HepG2 (cell line): ENCODE measurements around the gene SSC4D. TPM values are rescaled to one million over a fixed set of nuclear protein-coding genes. Genes with fewer than 3 reads are reported as not detected.

Experiments
- BRCA1 ChIP-seq: sonication (generic); formaldehyde crosslinking; IDR thresholded peaks from 2 replicates; pipeline ENCODE4 v1.4.0; 2020; ENCODE audit warnings: missing genetic modification reagents
- BRD4 ChIP-seq: sonication (generic); formaldehyde crosslinking; IDR thresholded peaks from 2 replicates; pipeline ENCODE4 v1.4.0; 2020; ENCODE audit warnings: missing genetic modification reagents
- CTCF ChIP-seq: sonication (generic); formaldehyde crosslinking; IDR thresholded peaks from 2 replicates; pipeline ENCODE4 v1.5.0; 2020; ENCODE audit warnings: mild to moderate bottlenecking, missing genetic modification reagents, moderate library complexity
- GLMP ChIP-seq: sonication (generic); formaldehyde crosslinking; IDR thresholded peaks from 2 replicates; pipeline ENCODE4 v1.9.0; 2021; ENCODE audit warnings: missing genetic modification reagents, mild to moderate bottlenecking, borderline replicate concordance
- KDM4B ChIP-seq: sonication (generic); formaldehyde crosslinking; IDR thresholded peaks from 2 replicates; pipeline ENCODE4 v1.4.0; 2020; ENCODE audit warnings: missing genetic modification reagents
- PAXIP1 ChIP-seq: sonication (generic); formaldehyde crosslinking; conservative IDR thresholded peaks from 2 replicates; pipeline ENCODE4 v1.4.0; 2020; ENCODE audit warnings: mild to moderate bottlenecking, missing genetic modification reagents, moderate library complexity
- SMAD1 ChIP-seq: sonication (generic); formaldehyde crosslinking; IDR thresholded peaks from 2 replicates; pipeline ENCODE4 v1.4.0; 2020; ENCODE audit warnings: missing genetic modification reagents, low read depth, mild to moderate bottlenecking, borderline replicate concordance
- SP5 ChIP-seq: IDR thresholded peaks from 2 replicates; pipeline ENCODE4 v1.6.1; 2016; ENCODE audit warnings: low read depth, borderline replicate concordance
- TEF ChIP-seq: sonication (generic); formaldehyde crosslinking; IDR thresholded peaks from 2 replicates; pipeline ENCODE4 v1.5.0; 2020; ENCODE audit warnings: missing genetic modification reagents
- ZNF318 ChIP-seq: sonication (generic); formaldehyde crosslinking; IDR thresholded peaks from 2 replicates; pipeline ENCODE4 v1.4.0; 2020; ENCODE audit warnings: mild to moderate bottlenecking, missing genetic modification reagents
- ZNF331 ChIP-seq: sonication (generic); formaldehyde crosslinking; IDR thresholded peaks from 2 replicates; pipeline ENCODE4 v1.4.0; 2020; ENCODE audit warnings: missing genetic modification reagents
- ZNF350 ChIP-seq: sonication (generic); formaldehyde crosslinking; IDR thresholded peaks from 2 replicates; pipeline ENCODE4 v1.4.0; 2020; ENCODE audit warnings: mild to moderate bottlenecking, low read depth, missing genetic modification reagents, borderline replicate concordance
- ZSCAN21 ChIP-seq: sonication (generic); formaldehyde crosslinking; IDR thresholded peaks from 2 replicates; pipeline ENCODE4 v1.8.0; 2022; ENCODE audit warnings: mild to moderate bottlenecking, missing genetic modification reagents, moderate library complexity, borderline replicate concordance
- polyA plus RNA-seq, 8 experiments: library from polyadenylated mRNA; depleted of rRNA in 3 of 8; stranded (reverse) in 7 of 8; unstranded in 1 of 8; fragments of >200 nt; fragmentation: Illumina TruSeq in 4 of 8; extraction: Trizol in 4 of 8; gene quantifications; 2 replicates each; pipeline versions ENCODE4 v1.2.1 to v1.2.3, GENCODE V29; 2011 to 2016; ENCODE audit warnings: low read depth in 4 of 8, missing spikeins in 1 of 8, mixed read lengths in 1 of 8; ENCODE audit not compliant: insufficient read depth in 1 of 8
- total RNA-seq, 5 experiments: library from RNA; depleted of rRNA; stranded (reverse); fragments of >200 nt; fragmentation: Illumina TruSeq; extraction: Trizol; gene quantifications; 2 replicates each; pipeline ENCODE4 v1.2.3, GENCODE V29; 2016; ENCODE audit warnings: low read depth in 1 of 5

Gene SSC4D
- total and polyA plus RNA-seq, 2 of the 13 experiments (the other 11 are each of a cell fraction or from before 2014, with no cell fraction given) = 33.3 to 63.8 TPM

GRCh38 chr7:76392531-76393115 lies 16.9 kb downstream of the SSC4D start (continued):
- TF ChIP-seq BRD4 (CRISPR knock-in tag) = no peak
- TF ChIP-seq ZNF331 (CRISPR knock-in tag) = peak; percentile 0; the same call in 1 of the 2 replicates
- TF ChIP-seq KDM4B (CRISPR knock-in tag) = no peak
- no peak for TF ChIP-seq ZNF318 (CRISPR knock-in tag)
- TF ChIP-seq ZSCAN21 (CRISPR knock-in tag) = no peak
- TF ChIP-seq SMAD1 (CRISPR knock-in tag) = no peak; the same call in 1 of the 2 replicates
- TF ChIP-seq PAXIP1 (CRISPR knock-in tag) = peak; percentile 68
- no peak for TF ChIP-seq CTCF (CRISPR knock-in tag)
- TF ChIP-seq GLMP (CRISPR knock-in tag) = 0 out of 2 replicates have a peak, but pooled peaks have one; percentile 5
- TF ChIP-seq BRCA1 (CRISPR knock-in tag) = no peak
- TF ChIP-seq SP5 = no peak; the same call in 1 of the 2 replicates
- no peak for TF ChIP-seq TEF (CRISPR knock-in tag)
- TF ChIP-seq ZNF350 (CRISPR knock-in tag) = 0 out of 2 replicates have a peak, but pooled peaks have one; percentile 29
